HG03064 (cell line): ENCODE results near the gene KCNT1.

Experiments used
- ATAC-seq: cut with Tn5 transposase; IDR thresholded peaks from one replicate; pipeline ENCODE4 v1.9.1; 2021; ENCODE audit warnings: low read depth; ENCODE audit not compliant: unreplicated experiment

KCNT1 gene

DNA sequence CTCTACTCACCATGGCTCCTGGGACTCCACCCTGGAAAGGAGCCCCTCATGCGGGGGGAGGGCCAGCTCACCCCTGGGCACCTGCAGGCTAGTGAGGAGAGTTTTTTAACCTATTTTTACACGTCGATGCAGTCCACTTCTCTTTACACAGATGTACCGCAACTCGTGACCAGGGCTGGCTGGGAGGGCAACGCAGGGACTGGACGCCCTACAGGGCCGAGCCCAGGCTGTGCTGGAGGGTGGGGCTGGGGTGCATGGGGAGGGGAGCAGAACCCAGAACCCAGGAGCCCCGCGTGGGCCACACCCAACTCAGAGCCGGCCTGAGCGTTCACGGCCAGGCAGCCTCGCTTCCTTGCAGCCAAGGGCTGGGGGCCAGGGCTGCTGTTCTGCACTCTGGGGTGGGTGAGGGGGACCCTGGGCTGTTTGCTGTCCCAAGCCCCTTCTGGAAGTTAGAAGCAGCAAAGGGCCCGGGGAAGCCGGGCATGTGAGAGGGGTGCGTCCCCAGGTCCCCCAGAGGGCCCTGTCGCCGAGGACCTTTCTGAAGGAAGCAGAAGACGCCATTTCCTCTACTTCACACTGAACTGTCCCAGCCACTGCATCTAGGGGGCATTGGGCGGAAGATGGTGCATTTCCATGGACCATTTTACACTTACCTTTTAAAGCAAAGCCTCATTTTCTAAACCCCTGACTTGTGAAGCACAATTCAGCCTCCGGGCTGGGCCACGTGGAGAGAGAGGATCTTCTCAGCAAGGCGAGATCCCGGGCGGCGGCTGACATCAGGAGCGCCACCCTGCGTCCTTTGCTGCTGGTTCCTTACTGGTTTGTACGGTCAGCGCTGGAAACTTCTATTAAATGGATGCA lies 90.5 kb downstream of the KCNT1 start:
- no peak for ATAC-seq

DNA sequence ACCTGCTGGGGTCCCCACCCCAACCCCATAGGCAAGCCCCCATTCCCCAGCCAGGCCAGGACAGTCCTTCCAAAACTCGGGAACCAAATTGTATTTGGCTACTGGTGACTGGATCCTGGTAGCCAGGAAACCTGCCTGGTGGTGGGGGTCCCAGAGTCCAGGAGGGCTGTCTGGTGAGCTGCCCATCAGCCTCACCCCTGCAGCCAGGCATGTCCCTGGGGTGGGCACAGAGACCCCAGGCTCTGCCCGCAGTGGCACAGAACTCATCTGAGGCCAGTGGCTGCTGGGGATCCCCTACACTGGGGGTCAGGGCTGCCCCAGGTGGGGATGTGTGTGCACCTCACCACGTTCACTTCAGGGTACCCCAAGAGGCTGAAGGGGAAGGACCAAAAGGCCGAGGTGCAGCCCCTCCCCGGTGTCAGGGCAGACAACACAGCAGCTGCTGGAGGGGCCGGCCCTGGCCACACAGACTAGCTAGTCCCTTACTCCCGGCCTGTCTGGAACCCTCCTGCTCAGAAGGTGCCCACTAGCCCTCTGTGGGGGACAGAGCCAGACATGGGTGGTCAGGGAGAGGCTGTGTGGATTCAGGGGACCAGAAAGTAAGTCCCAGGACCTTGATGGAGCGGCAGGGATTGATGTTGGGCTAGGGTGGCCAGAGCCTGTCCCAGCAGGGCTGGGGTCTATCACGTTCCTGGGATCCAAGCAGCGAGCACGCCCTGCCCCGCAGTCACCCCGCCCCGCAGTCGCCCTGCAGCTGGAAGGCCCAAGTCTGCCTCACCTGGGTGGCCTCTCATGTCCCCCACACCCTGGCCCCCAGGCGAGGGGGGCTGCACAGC lies 91.5 kb downstream of the KCNT1 start:
- no peak for ATAC-seq

DNA sequence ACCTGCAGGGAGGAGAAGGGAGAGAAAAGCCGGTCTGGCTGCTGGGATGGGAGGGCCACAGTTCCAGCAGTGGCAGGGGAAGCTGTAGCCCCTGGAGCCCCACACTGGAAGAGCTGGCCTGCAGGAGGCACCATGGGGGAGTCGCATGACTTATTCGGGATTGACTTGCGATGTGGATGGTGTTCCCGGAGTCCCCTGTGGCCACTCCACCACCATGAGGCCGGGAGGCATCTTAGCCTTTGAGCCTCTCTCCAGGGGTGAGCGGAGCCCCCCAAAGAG lies 92.0 kb downstream of the KCNT1 start:
- ATAC-seq = no peak

DNA sequence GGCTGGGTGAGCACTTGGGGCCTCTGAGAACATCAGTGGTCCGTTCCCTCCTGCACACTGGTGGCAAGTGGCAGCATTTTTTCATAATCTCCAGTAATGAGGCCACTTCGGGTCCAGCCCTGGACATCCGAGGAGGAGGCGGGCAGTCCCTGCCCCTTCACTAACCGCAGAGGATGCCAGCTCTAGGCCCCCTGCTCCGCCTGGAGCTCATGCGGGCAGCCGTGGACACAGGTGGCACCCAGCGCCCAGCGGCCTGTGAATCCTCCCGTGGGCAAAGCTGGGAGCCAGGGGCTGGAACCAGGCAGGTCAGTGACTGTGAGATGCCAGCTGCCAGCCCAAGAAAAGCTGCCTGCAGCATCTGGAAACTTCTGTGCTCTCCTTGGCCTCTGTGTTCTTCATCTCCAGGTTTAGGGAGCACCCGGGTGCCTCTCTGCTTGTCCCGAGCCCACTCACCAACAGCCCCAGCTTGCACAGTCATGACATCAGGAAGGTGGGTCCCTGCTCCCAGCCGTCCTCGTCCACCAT lies 92.4 kb downstream of the KCNT1 start:
- no peak for ATAC-seq

DNA sequence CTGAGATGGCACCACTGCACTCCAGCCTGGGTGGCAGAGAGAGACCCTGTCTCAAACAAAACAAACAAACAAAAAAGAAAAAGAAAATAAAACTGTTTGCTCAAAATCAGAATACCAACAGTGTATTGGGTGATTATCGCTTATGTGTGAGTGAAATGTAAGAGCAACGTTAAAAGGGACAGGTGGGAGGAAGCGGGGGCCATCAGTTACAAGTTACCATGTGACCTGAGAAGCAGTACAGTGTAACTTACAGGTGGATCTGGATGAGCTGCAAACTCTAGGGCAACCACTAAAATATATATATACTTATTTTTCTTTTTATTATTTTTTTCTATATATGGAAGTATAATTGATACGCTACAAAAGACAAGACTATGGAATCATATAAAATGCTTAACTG lies 93.4 kb downstream of the KCNT1 start:
- ATAC-seq = no peak

DNA sequence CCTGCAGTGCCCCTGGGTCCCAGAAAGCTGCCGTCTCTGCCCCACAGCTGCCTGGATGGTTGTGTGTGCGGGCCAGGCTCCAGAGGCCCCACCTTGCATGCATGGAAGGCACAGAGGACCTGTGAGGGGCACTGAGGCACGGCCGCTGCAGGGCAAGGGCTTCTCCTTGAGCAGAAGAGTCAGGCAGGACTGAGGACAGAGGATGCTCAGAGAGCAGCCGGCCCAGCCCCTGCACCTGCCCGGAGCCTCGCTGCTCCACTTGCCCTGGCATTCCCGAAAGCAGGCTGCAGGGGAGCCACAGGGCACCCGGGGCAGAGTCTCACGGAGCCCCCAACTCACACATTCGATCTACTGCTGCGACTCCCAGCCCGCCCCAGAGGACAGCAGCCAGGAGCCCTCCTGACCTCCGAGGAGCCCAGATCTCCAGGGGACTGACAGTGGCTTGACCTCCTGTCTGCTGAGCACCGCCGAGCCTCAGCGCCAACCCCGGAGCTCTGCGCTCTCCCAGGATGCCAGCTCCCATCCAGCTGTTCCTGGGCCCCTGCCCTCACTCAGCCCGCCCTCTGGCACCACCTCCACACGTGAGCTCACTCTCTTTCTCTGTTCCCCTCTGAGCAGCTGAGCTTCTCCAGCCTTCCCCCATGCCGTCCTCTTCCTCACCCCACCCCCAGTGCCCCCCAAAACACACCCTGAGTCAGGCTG lies 95.0 kb downstream of the KCNT1 start:
- no peak for ATAC-seq

DNA sequence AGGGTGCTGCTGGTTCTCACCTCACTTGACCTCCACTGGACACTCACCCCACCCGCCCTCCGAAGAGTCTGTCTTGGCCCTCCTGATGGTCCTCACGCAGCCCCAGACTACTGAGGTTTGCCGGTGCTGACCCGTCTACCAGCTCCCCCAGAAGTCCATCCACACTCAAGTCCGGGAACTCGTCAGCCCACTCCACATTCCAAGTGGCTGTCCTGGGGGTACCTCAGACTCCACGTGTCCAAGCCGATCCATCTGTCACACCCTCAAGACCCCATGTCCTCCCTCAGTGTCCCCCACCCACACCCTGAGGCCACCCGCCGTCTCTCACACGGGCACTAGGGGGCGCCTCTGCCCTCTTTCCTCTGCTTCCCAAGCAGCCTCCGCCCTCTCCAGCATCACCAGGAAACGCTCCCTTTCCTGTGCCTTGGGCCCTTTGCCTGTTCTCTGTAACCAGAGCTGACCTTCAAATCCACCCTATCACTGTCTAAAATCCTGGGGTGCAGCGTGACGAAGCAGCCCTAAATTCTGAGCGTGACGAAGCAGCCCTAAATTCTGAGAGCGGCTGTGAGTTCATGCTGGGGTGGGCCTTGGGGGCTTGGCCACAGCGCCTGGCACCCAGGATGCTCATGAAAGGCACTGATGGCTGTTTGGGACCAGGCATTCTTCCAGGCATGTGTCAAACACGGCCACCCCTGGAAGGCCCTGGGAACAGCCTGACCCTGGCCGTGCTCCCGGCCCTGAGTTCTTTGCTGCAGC lies 95.7 kb downstream of the KCNT1 start:
- ATAC-seq = no peak

DNA sequence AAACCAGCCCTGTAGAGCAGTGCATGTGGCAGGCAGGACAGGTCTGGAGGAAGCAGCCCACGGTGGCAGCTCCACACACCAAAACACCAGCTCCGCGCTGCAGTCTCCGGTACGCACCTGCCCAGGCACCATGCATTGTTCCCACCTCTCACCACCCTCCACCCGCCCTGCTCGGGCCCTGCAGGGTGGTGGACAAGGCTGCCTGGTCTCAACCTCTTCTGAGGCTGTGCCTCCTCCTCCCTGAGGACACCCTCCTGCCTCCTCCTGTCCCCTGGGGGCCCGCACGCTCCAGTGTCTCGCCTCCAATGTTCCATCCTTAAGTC lies 96.2 kb downstream of the KCNT1 start:
- no peak for ATAC-seq

DNA sequence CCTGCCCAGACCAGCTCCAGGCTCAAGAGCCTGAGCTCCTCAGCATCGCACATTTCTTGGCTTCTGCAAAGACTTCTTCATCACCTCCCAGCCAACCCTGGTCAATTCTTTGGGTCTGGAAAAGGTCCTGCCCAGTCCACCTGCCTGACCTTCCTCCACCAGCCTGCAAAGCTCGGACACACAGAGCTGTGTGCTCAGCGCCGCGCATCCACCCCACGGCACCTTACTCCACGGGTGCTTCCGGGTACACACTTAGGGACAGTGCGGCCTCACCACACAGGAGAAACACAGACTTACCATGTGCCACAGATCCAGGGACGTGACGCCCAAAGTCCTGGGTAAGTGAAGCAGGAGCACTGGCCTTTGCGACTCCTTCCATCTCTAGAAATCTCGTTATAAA lies 97.3 kb downstream of the KCNT1 start:
- no peak for ATAC-seq

DNA sequence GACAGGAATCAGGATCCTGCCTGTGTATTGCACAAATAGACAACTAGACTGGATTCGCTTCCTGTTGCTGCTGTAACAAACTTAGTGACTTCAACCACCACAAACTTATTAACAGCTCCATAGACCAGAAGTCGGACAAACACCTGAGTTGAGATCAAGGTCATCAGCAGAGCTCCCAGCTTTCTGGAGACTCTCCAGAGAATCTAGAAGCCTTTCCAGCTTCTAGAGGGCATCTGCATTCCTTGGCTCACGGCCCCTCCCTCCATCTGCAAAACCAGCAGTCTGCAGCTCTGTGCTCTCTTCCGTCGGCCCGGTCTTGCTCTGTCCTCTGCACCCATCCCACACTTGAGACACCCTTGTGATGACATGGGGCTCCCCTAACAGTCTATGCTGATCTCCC lies 99.1 kb downstream of the KCNT1 start:
- ATAC-seq = no peak

DNA sequence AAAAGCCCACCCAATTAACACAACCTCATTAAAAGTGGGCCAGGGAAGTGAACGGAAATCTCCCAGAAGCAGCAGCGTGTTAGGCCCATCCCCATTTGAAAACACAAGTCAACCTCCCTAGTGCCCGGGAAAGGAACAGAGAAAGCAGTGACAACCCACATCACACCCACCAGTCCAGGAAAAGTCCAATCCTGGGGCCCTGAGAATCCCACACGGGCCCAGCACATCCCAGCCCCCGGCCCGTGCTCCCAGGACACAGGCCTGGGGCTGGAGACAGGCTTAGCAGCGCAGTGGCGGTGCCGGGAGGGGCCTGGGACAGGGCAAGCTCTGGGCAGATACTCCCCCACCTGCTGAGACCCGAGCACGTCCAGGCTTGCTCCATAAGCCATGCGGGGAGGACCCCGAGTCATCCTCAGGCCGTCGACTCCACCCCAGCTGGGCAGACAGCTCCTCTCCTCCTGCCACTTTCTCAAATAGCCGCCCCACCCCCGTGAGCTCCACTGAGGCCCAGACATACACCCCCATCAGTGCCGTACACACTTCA lies 101.0 kb downstream of the KCNT1 start:
- ATAC-seq = no peak

DNA sequence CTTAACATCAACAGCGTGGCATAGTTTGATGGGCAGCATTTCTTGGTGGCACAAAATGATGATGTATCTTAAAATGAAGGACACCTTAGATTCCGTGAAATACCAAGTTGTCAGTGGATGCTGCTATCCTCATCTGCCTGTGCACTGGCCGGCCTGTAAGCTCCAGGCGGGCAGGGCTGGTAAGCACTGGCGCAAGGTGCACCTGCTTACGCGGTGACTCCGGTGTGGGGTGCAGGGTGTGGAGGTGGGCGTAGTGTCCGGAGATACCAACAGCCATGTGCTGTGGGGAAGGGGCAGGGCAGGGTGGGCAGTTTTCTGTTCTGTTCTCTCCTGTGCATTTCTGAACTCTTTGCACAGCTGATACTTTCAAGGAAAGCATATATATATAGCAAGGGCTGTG lies 101.5 kb downstream of the KCNT1 start:
- ATAC-seq = no peak

DNA sequence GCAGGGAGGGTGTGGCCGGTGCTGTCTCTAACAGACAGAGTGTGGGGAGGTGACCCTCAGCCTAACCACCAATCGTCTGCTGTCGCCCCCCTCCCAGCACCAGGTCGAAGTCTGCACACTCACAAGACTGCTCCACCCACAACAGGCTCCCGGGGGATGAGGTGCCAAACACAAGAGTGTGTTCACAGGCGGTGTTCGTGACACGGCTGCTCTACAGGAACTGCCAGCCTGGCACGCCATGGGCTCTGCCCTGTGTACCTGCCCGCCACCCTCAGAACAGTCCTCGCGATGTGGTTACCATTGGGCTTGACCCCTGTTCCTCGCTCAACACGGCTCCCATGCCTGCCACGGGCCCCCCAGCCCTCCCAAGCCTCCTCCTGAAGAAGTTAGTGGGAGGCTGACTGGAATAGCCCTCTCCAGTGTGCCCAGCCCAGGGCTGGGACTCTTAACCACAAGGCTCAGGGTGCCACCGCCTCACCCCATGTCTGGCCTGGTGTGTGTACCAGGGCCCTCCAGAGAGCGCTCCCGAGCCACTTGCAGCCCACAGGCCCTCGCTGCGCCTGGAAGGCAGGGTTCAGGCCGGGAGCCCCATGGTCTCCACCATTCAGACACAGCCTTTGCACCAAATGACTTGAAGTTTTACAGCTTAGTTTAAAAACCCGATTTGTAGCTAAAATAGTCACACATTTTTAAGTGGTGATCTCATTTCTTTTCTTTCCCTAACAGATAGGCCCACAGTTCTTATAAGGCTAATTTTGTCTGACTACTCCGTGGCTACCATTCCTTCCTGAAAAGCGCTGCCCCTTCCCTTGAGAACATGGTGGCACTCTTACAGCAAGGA lies 102.8 kb downstream of the KCNT1 start:
- ATAC-seq = no peak

DNA sequence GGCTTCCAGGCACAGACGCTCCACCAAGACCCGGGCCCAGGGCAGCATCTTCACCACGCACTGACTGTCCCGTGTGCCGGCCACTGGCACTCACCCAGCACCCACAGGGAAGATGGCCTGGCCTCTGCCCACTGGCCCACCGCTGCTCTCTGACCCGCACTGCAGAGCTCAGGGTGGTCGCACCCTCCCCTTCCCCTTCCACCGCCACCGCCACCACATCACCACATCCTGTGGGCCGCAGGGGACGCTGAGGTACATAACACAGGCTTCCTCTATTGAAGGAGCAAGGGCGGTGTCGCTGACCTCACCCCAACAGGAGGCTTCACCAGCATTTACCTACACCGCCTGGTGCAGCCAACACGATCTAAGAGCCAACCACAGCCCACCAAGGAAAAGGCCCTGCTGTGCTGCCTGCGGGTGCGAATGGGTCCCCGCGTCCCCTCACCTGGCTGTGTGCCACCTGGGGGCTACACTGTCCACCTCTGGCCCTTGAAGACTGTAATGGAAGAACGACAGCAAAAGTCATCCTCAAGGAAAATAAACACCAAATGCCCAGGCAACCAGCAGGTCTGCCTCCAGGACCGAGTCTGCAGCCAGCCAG lies 103.5 kb downstream of the KCNT1 start:
- no peak for ATAC-seq

DNA sequence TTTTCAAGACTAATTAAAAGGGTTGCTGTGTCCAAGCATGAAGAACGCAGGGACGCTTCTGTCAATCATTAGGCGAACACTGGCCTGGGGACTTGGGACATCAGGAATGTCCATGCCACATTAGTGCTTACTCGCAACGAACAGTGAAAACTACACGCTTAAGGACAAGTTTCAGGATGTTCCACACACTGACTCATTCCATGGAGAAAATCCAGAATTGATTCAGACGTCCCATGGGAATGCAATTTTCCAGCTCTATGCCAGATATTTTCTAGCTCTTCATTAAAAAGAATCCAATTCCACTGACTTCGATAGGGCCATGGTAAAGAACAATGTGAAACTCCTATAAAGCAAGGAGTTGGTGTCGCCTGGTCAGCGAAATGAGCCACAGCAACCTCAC lies 107.2 kb downstream of the KCNT1 start:
- no peak for ATAC-seq

DNA sequence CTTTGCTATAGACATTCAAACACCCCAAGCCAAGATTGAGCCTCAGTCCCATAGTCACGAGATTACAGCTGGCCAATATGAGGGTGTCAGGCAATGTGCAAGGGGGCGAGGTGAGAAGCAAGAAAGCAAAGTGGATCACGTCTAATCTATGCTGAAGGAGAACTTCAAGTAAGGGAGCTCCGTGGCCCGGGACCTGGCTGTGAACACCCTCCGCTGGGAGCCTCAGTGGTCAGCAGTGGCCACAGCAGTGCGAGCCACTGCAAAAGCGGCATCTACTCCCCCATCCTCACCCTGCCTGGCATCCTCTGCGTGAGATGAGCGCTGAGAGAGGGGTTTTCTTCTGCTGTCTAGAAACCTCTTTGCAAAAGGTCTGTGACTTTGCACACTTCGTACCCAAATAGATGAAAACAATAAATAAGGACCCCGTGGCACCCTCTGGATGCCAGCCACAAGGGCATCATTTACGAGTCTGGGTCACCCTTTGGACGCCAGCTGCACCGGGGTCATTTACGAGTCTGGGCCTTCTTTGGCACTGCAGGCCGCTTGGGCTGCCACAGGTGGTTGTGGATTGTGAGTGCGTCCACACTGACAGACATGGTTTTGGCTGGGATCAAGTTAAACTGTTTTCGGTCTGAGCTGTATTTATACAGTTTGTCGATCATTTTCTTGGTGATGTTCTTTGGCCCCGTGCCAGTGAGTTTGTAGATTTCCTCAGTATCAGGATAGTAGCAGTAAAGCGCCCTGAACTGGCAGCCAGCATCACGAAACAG lies 109.0 kb downstream of the KCNT1 start:
- ATAC-seq = no peak

DNA sequence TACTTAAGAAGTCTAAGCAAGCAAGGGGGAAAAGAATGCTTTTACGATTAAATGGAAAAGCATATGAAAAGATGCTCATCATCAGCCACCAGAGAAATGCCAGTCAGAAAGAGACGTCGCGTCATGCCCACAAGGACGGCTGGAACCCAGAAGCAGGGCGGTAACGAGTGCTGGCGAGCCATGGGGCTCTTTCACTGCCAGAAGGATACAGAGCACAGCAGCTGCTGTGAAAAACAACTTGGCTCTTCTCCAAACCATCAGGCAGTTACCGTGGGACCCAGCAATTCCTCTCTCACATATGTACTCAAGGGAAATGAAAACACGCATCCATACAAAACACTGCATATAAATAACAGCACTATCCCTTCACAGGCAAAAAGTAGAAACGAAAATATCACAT lies 109.8 kb downstream of the KCNT1 start:
- ATAC-seq = no peak

DNA sequence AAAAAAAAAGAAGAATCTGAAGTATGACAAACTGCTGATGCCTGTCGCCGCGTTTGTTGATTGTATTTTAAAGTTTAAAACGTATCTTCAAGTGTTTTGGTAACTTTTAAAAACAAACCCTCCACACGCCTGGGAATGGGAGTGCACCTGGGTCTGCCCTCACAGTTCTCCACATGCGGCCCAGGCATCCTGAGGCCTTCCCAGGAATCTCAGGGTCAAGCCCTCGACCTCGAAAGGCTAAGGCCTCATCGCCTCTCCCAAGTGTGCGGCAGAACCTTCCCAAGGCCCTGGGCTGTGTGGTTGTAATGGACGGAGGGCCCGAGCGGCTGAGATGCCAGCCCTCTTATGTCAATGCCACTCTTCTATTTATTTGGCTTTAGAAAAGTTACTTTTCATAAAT lies 111.0 kb downstream of the KCNT1 start:
- no peak for ATAC-seq
